Mucosa of descending colon (tissue), 3 donors: ENCODE measurements around the gene OR6Q1. TPM values are rescaled to one million over a fixed set of nuclear protein-coding genes. Genes with fewer than 3 reads are reported as not detected.
A peak's percentile ranks its signal among the peaks of the same experiment; 100 is the strongest.

Source experiments
- ATAC-seq: fragments of 200-7000 bp; cut with Tn5 transposase; one replicate; pipeline ENCODE4 v1.9.1; 2020; ENCODE audit warnings: mild to moderate bottlenecking, moderate library complexity
- DNase-seq, 3 donors: peaks; one replicate each; pipeline ENCODE4 v3.0.0-alpha.2; 2020
- H3K36me3 ChIP-seq: fragments of 200-600 bp; one replicate; pipeline ENCODE4 v1.8.0; 2021; ENCODE audit warnings: low read depth, mild to moderate bottlenecking
- H3K4me1 ChIP-seq: fragments of 200-600 bp; one replicate; pipeline ENCODE4 v1.8.0; 2021; ENCODE audit warnings: low read depth, mild to moderate bottlenecking
- H3K4me3 ChIP-seq: fragments of 200-600 bp; one replicate; pipeline ENCODE4 v1.8.0; 2021; ENCODE audit warnings: mild to moderate bottlenecking
- H3K9me3 ChIP-seq: fragments of 200-600 bp; one replicate; pipeline ENCODE4 v1.8.0; 2021; ENCODE audit warnings: mild to moderate bottlenecking
- CTCF ChIP-seq: fragments of 200-600 bp; IDR thresholded peaks from one replicate; pipeline ENCODE4 v1.8.0; 2022; ENCODE audit warnings: antibody characterized with exemption, mild to moderate bottlenecking
- intact Hi-C, 2 donors: fragments of 100-400 bp; cut with DNase I in 1 of 2; cut with micrococcal nuclease in 1 of 2; formaldehyde crosslinking; loops; one replicate each; pipeline versions ENCODE4 v1.11.0 to v1.11.1; 2022; cut with DNase I, micrococcal nuclease
- total RNA-seq, 3 donors: library from RNA; stranded (reverse); fragmentation: NEBNext Ultra II Directional in 2 of 3; extraction: Animal tissue kit (Norgen Biotek cat#: 25700) in 2 of 3; gene quantifications; one replicate each; pipeline versions ENCODE4 v1.2.1 to v1.2.4, GENCODE V29; 2021 to 2023
- donor health status: DM: no; HTN: no; CAD: no; lungs with moderate emphysema.
- donor health status: DM: no; HTN: no; CAD: no.
- donor health status: DM: no; HTN: yes; CAD: no.

OR6Q1 gene
- total RNA-seq, 3 donors from 2014 or later, result not detected

GRCh38 chr11:58043379-58043778 lies 12.6 kb downstream of the OR6Q1 start:
- peak in 1 of 3 donors; percentile 28 for DNase-seq

GRCh38 chr11:58046231-58046630 lies 15.5 kb downstream of the OR6Q1 start:
- ATAC-seq (no peak), DNase-seq (no peak)
- H3K9me3 ChIP-seq, result no peaks in the 10 kb centered on the region
- H3K4me3 ChIP-seq, result no peak overlapping the region
- no peak for TF ChIP-seq CTCF
- H3K36me3 ChIP-seq, result no peaks in the 10 kb centered on the region
- intact Hi-C loops, result no loop called here
- no peaks in the 10 kb centered on the region for H3K4me1 ChIP-seq

More at GRCh38 chr11:58043379-58043778, 12.6 kb downstream of the OR6Q1 start:
- no peaks in the 10 kb centered on the region for H3K4me1 ChIP-seq
- intact Hi-C loops, result no loop called here
- ATAC-seq, result peak; percentile 93
- no peak for TF ChIP-seq CTCF
- H3K36me3 ChIP-seq, result no peaks in the 10 kb centered on the region
- no peak overlapping the region for H3K4me3 ChIP-seq
- H3K9me3 ChIP-seq, result no peaks in the 10 kb centered on the region

GRCh38 chr11:58047818-58048217 lies 17.1 kb downstream of the OR6Q1 start:
- no peak overlapping the region for H3K4me3 ChIP-seq
- no peak for TF ChIP-seq CTCF
- H3K4me1 ChIP-seq, result no peaks in the 10 kb centered on the region
- ATAC-seq (no peak), DNase-seq (no peak)
- H3K36me3 ChIP-seq, result no peaks in the 10 kb centered on the region
- intact Hi-C loops, result no loop called here
- H3K9me3 ChIP-seq, result no peaks in the 10 kb centered on the region

- Histone ChIP-seq H3K36me3 (no peaks in the 10 kb centered on the region), H3K9me3 (no peaks in the 10 kb centered on the region), H3K4me3 (no peak overlapping the region), H3K4me1 (no peaks in the 10 kb centered on the region)
- no peak for ATAC-seq
- no peak for TF ChIP-seq CTCF
- intact Hi-C loops, result no loop called here
- DNase-seq, result no peak
Measured at GRCh38 chr11:58055806-58056401, 25.2 kb downstream of the OR6Q1 start.

GRCh38 chr11:58057481-58057880 lies 26.7 kb downstream of the OR6Q1 start:
- no peak for DNase-seq
- Histone ChIP-seq H3K9me3 (no peaks in the 10 kb centered on the region), H3K4me3 (no peak overlapping the region), H3K36me3 (no peaks in the 10 kb centered on the region), H3K4me1 (no peaks in the 10 kb centered on the region)
- TF ChIP-seq CTCF, result no peak
- ATAC-seq, result no peak
- intact Hi-C loops, result no loop called here
